A673 (cell line): ENCODE results near the gene ARHGAP15. TPM values are rescaled to one million over a fixed set of nuclear protein-coding genes. Genes with fewer than 3 reads are reported as not detected.

Source experiments
- BruUV-seq: library from RNA; stranded (reverse); fragments of 400-500 nt; replicated peaks from 2 replicates; lab custom pipeline; 2021; lab: Mats Ljungman, UMichigan
- CTCF ChIA-PET: fragments of 300-600 bp; sonication (Branson Sonifier 250); formaldehyde crosslinking; loops from one replicate; lab custom pipeline; 2022; ENCODE audit warnings: antibody characterized with exemption; lab: Charles Lee
- POLR2A ChIA-PET: fragments of 300-600 bp; sonication (Branson Sonifier 250); formaldehyde crosslinking; loops from one replicate; lab custom pipeline; 2022; ENCODE audit warnings: antibody characterized with exemption; ENCODE audit not compliant: low non-redundant PET; lab: Charles Lee
- DNase-seq: peaks from one replicate; pipeline ENCODE4 v3.0.0-alpha.2; 2015; ENCODE audit warnings: low spot score
- H3K27ac ChIP-seq: fragments of 200-600 bp; sonication (generic); 2 replicates; pipeline ENCODE4 v1.5.1; 2016; ENCODE audit warnings: mixed run types, low read depth, mild to moderate bottlenecking, mixed read lengths, antibody characterized with exemption, low read length; ENCODE audit not compliant: poor library complexity, severe bottlenecking
- H3K27me3 ChIP-seq: fragments of 200-600 bp; sonication (generic); replicated peaks from 2 replicates; pipeline ENCODE4 v1.6.1; 2017; ENCODE audit warnings: mixed run types, low read depth, mild to moderate bottlenecking, mixed read lengths, antibody characterized with exemption, low read length; ENCODE audit not compliant: insufficient read depth, poor library complexity
- H3K36me3 ChIP-seq: fragments of 200-600 bp; sonication (generic); 2 replicates; pipeline ENCODE4 v1.6.1; 2016; ENCODE audit warnings: mixed run types, mild to moderate bottlenecking, mixed read lengths, antibody characterized with exemption, low read length; ENCODE audit not compliant: insufficient read depth, poor library complexity, severe bottlenecking
- H3K4me1 ChIP-seq: fragments of 200-600 bp; sonication (generic); 2 replicates; pipeline ENCODE4 v1.6.1; 2017; ENCODE audit warnings: mixed run types, mild to moderate bottlenecking, mixed read lengths, antibody characterized with exemption, low read length; ENCODE audit not compliant: insufficient read depth, poor library complexity, severe bottlenecking
- H3K4me3 ChIP-seq: fragments of 200-600 bp; sonication (generic); 2 replicates; pipeline ENCODE4 v1.5.1; 2016; ENCODE audit warnings: low read depth, mixed run types, mild to moderate bottlenecking, mixed read lengths, low read length; ENCODE audit not compliant: poor library complexity, severe bottlenecking
- H3K9me3 ChIP-seq: fragments of 200-600 bp; sonication (generic); 2 replicates; pipeline ENCODE4 v1.6.1; 2016; ENCODE audit warnings: mixed run types, low read depth, mild to moderate bottlenecking, mixed read lengths, antibody characterized with exemption, low read length; ENCODE audit not compliant: poor library complexity, severe bottlenecking
- CTCF ChIP-seq: fragments of 300-800, 200-600 bp; sonication (generic); conservative IDR thresholded peaks from 2 replicates; pipeline ENCODE4 v1.5.1; 2017; ENCODE audit warnings: low read depth, mild to moderate bottlenecking, antibody characterized with exemption, low read length, moderate library complexity, mixed read lengths
- EZH2 ChIP-seq: fragments of 200-600 bp; sonication (generic); IDR thresholded peaks from 2 replicates; pipeline ENCODE4 v1.6.1; 2017; ENCODE audit warnings: borderline replicate concordance, low read depth, mild to moderate bottlenecking, mixed read lengths, antibody characterized with exemption, low read length; ENCODE audit not compliant: poor library complexity, severe bottlenecking
- intact Hi-C: fragments of 100-400 bp; cut with micrococcal nuclease; formaldehyde crosslinking; loops from one replicate; pipeline ENCODE4 v1.10.0; 2022; ENCODE audit not compliant: unreplicated experiment
- total RNA-seq: library from RNA; stranded (reverse); gene quantifications from 2 replicates; pipeline ENCODE4 v1.2.3, GENCODE V29; 2021

ARHGAP15 gene
- total RNA-seq, 1 experiment from 2014 or later, result not detected

DNA sequence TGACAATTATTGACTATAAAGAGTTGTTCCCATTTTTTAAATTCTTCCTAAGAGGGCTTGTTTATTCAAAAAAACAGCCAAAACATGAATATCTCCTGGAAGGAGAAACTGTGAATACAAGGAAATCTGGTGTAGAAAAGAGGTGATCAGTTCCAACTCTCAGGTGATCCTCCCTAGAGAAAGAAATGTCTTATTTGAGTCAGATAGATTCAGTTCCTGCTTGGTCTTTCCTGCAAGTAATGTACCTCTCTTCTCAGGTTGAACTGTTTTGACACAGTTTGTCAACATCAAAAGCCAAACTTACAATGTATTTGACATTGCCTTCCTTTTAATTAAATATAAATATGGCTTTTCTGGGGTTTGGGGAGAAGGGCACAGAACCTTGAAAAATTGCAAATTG lies 567.4 kb downstream of the ARHGAP15 start:
- no peak overlapping the region for H3K4me3 ChIP-seq
- CTCF ChIA-PET, result no interaction called here
- no peaks in the 10 kb centered on the region for H3K9me3 ChIP-seq
- no peaks in the 10 kb centered on the region for H3K36me3 ChIP-seq
- H3K27ac ChIP-seq, result no peak overlapping the region
- no peak for DNase-seq
- H3K27me3 ChIP-seq, result no peaks in the 10 kb centered on the region
- intact Hi-C loops, result no loop called here
- no peaks in the 10 kb centered on the region for H3K4me1 ChIP-seq
- POLR2A ChIA-PET, result no interaction called here
- BruUV-seq, result no TSS peak
- TF ChIP-seq EZH2 (no peak), CTCF (no peak)

GRCh38 chr2:143697744-143698143 lies 568.5 kb downstream of the ARHGAP15 start:
- Histone ChIP-seq H3K36me3 (no peaks in the 10 kb centered on the region), H3K4me3 (no peak overlapping the region), H3K4me1 (no peaks in the 10 kb centered on the region), H3K9me3 (no peaks in the 10 kb centered on the region), H3K27ac (no peak overlapping the region), H3K27me3 (no peaks in the 10 kb centered on the region)
- no peak for TF ChIP-seq EZH2
- intact Hi-C loops, result no loop called here
- ChIA-PET CTCF (no interaction called here), POLR2A (no interaction called here)
- no TSS peak for BruUV-seq
- DNase-seq, result no peak

DNA sequence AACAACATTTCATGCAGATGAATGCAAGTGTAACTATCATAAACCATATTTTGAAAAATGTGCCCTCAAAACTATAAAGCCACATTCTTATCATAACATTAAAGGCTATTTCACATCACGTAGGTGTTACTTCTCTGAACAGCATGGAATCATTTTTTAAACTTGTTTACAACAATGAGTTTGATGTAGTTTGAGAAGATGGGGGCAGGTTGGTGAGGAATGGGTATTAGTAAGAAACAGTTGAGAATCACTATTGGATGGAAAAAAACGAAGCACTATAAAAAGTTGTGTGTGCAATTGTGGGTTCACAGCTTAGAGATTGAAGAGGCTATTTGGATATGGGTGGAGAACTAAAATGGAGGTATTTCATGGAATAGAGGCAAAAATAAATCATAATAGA lies 569.1 kb downstream of the ARHGAP15 start:
- DNase-seq, result no peak
- POLR2A ChIA-PET, result no interaction called here

More for the DNA sequence above, 569.1 kb downstream of the ARHGAP15 start:
- no peaks in the 10 kb centered on the region for H3K36me3 ChIP-seq
- TF ChIP-seq EZH2, result no peak
- no peak for TF ChIP-seq CTCF
- H3K4me3 ChIP-seq, result no peak overlapping the region
- CTCF ChIA-PET, result no interaction called here
- H3K4me1 ChIP-seq, result no peaks in the 10 kb centered on the region
- BruUV-seq, result no TSS peak
- intact Hi-C loops, result no loop called here
- no peak overlapping the region for H3K27ac ChIP-seq
- H3K27me3 ChIP-seq, result no peaks in the 10 kb centered on the region
- H3K9me3 ChIP-seq, result no peaks in the 10 kb centered on the region
